ENCODE data around the gene E2F2.

E2F2 gene

GRCh38 chr1:23483321-23484252, 47.4 kb downstream of the E2F2 start, which contains the start of gene ASAP3:
ASAP3 (minus strand) TSS chr1:23484179; CDS start chr1:23484133, 46 bp downstream.
- no peak for DNase-seq (ENCODE audit: low read depth)

GRCh38 chr1:23481904-23482303, 49.1 kb downstream of the E2F2 start:
- DNase-seq (ENCODE audit: low read depth), result no peak

DNA sequence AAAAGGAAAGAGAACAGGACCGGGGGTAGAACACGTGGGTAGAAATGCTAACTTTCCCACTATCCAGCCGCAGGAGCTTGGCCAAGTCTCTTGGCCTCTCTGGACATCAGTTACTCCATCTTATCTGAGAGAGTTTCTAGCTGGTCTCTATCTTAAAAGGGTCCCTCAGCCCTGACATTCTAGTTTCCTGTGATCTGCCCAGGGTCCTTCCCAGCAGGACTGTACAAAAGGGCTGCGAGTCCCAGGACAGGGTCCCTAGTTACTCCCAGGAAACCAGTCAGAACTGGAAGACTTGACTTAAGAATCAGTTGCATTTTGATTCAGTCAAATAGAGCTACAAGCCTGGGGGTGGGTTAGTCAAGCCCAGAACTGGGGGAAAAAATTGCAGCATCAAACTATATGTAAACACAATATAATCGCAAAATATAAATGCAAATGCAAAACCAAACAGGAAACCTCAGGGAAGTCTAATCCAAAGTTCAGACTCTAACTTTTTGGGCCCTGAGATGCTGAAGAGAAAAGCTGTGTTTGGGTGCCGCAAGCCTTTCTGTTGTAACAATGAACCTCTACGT, 49.9 kb downstream of the E2F2 start:
- DNase-seq (ENCODE audit: low read depth), result no peak

GRCh38 chr1:23480187-23481025, 50.6 kb downstream of the E2F2 start:
- DNase-seq (ENCODE audit: low read depth), result no peak

DNA sequence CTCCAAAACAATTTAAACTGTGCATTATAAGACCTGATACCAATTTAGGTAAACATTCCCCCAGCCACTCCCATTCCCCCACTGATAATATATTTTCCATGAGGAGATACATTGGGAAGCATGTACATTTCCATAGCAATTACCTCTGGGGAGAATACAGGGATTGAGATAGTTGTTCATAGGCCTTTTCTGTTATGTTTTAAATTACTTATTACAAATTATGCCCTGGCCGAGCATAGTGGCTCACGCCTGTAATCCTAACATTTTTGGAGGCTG, 51.4 kb downstream of the E2F2 start:
- no peak for DNase-seq (ENCODE audit: low read depth)

DNA sequence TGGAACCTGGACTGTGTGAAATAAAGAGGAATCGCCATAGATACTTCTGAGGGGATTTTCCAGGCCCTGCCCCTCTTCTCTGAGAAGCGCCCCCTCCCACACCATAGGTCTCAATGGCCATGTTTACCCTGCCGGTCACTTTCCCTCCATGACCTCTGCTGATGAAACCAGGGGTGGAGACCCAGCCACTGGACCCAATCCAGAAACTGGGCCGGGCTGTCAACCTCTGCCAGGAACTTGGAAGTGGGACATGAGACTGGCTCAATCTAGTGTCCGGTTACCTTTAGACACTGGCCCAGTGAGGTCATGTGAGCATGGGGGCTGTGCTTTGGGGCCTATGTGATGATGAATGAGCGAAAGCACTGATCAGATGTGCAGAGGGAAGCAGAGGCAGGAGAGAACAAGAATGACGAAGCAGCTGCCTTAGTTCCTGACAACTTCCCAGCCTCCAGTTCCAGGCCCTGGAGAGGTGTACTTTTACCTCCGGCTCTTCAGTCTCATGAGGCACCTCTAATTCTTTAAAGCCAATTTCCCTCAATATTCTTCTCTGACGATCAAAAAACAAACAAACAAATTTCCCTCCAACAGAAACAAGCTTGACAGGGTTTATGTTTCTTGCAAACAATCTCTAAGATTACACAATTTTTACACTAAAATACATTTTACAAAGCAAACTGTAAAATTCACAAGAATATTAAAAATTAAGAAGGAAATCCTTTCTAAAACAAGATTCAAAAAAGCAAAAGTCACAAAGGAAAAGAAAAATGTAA, 52.0 kb downstream of the E2F2 start:
- DNase-seq (ENCODE audit: low read depth), result no peak

DNA sequence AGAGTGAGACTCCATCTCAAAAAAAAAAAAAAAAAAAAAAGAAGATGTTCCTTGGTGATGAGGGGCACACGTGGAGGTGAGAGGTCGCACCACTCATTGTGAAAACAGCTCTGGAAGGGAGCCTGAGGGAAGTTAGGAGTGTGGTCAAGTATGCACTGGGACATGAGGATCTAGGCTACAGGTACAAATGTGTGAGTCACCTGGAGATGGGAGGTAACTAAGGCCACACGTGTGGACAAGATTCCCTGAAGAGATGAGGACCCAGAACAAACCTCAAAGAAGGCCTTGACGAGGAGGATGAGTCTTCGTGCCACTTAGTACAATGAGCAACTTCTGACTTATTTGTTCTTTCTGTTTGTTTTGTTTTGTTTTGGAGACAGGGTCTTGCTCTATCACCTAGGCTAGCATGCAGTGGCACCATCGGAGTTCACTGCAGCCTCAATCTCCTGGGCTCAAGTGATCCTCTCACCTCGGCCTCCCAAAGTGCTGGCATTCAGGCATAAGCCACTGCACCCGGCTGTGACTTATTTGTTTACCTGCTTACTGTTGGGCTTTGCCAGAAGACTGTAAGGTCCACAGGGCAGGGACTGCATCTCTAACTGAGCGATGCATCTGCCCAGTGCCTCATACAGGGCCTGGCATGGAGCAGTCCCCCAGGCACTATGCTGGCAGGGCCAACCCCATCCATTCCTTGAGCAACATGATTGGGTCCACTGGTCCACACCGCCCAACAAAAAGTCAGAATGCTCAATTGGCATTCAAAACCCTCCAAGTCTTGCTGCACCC, 53.5 kb downstream of the E2F2 start:
- no peak for DNase-seq (ENCODE audit: low read depth)

- DNase-seq (ENCODE audit: low read depth), result no peak
Observed at GRCh38 chr1:23475641-23476040, 55.4 kb downstream of the E2F2 start.

GRCh38 chr1:23475134-23475628, 55.9 kb downstream of the E2F2 start:
- DNase-seq (ENCODE audit: low read depth), result no peak

- no peak for DNase-seq (ENCODE audit: low read depth)
Observed at GRCh38 chr1:23473037-23473800, 57.8 kb downstream of the E2F2 start.

- DNase-seq (ENCODE audit: low read depth), result no peak
Observed at GRCh38 chr1:23472351-23473036, 58.5 kb downstream of the E2F2 start.

GRCh38 chr1:23471473-23472075, 59.5 kb downstream of the E2F2 start:
- DNase-seq (ENCODE audit: low read depth), result no peak

DNA sequence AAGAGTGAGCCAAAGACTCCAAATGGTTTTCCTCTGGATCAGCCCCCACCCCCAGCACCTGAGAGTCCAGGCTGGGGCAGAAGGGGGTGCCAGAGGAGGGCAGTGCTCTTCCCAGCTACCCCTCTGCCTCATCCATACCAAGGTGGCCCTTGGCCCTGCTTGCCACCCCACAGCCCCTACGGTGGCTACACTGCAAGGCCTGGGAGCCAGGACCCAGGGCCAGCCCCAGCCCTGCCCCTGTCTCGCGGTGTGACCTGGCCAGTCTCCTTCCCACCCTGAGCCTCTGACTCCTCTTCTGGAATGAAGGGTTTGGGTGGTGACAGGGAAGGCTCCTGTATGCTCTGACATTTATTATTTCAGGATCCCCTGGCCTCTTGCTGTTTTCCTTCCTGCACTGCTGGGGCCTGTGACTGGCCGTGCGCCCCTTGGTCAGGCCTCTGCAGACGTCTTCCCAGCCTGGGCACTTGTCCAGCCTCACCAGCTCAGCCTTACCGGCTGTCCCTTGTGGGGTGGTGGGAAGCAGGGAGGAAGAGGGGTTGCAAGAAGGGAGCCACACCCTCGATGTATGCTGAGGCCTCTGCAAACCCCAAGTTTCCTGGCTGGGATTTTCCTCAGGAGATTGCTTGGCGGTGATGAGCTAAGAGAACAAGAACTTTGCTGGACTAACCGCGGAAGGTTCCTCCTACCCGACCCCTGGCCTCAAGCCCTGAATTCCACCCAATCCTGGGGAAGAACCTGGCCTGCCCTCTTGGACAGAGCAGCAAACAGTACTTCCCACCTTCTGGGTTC, 60.6 kb downstream of the E2F2 start:
- no peak for DNase-seq (ENCODE audit: low read depth)

GRCh38 chr1:23469372-23469982, 61.6 kb downstream of the E2F2 start:
- DNase-seq (ENCODE audit: low read depth), result no peak

DNA sequence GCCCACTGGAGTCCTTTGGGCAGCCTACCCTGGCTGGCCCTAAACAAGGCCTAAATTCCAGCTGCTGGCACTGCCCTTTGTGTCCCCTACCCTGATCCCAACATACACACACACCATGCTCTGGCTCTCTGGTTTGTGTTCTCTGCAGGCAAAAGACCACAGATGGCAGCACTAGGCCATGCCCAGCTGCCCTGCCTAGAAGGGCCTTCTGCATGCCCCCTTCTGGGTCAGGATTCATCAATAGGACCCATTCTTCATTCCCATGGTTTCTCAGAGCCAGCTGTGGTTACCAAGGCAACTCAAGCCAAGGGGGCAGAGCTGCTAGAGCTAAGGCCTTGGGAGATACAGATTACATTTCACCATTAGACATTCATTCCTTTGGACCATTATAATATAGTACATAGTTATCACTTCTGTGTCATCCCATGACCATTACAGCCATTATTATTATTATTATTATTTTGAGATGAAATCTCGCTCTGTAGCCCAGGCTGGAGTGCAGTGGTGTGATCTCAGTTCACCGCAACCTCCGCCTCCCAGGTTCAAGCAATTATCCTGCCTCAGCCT, 64.5 kb downstream of the E2F2 start:
- DNase-seq (ENCODE audit: low read depth), result no peak

DNA sequence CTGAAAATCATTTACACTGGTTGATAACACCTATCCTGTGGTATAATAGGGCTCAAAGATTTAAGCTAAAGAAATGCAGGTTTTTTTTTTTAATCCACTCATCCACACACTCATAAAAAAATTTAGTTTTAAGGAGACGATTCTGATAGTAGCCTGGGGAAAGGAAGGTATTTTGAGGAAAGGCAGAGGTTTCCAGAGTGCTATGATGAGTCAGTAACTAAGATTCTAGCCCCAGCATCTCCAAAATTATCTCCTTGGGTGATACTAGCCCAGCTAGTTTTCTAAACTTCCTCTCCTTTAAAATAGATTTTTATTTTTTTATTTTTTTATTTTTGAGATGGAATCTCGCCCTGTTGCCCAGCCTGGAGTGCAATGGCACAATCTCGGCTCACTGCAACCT, 67.7 kb downstream of the E2F2 start:
- DNase-seq (ENCODE audit: low read depth), result no peak

DNA sequence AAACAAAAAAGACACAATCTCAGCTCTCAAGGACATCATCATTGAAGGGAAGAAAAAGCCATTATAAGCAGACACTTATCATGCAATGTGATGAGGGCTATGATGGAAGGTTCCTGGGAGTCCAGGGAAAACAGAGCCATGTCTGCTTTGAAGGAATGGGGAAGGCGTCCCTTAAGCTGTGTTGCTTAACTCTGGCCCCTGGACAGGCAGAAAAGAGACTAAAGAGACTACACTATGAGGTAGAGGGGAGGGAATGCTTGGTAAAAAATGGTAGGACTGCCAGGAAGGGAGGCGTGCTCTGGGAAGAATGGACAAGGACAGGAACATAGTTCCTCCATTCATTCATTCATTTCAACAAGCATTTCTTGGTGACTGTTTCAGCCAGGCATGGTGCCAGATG, 68.3 kb downstream of the E2F2 start:
- no peak for DNase-seq (ENCODE audit: low read depth)

- DNase-seq (ENCODE audit: low read depth), result no peak
Observed at GRCh38 chr1:23461050-23461449, 70.0 kb downstream of the E2F2 start.

Measured in stimulated activated CD8-positive, alpha-beta memory T cell treated with anti-CD3 and anti-CD28 coated beads, Interleukin-12 subunit alpha, Interleukin-12 subunit beta, amount 100 ng/mL, for 1 hour (primary cell).